ENCODE results near the gene P2RY8.
"Not testable (repeated sequence)": the region's sequence is repeated elsewhere in the genome, so short reads cannot be mapped to it uniquely, and the experiment has no call there.

P2RY8 gene

DNA sequence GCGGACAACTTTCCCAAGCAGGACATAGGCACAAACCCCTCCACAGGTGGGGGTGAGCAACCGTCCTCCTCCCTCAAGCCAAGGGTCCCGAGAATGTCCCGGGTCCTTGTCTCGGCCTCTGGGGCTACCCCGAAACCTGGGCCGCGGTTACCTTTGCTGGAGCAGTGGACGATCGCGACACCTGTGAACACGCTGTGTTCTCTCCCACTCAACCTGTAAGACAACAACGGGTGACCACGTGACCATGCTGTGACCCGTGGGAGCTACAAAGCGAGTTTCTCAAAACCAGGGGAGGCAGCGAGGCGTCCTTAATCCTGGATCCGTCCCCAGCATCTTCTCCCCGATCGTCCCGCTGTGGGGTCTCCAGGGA is 102.1 kb downstream of the P2RY8 start:
- peaks cover 0 to 8% (median 0%) of the 10 kb centered on the region in 5 experiments for H3K9me3 ChIP-seq (ENCODE audit: control extremely low read depth in 1 of 5, control insufficient read depth in 4 of 5, insufficient read depth in 2 of 5, low read depth in 1 of 5, low read length in 4 of 5)
- CTCF ChIA-PET = no interaction called here
- no peak overlapping the region for H3K27ac ChIP-seq (ENCODE audit: insufficient read depth in 1 of 2, low read depth in 1 of 2, low read length in 2 of 2, poor library complexity in 1 of 2, severe bottlenecking in 2 of 2)
- H3K36me3 ChIP-seq (ENCODE audit: control insufficient read depth in 4 of 4, insufficient read depth in 4 of 4, low read length in 3 of 4) = peaks cover 11 to 65% (median 37%) of the 10 kb centered on the region in 4 experiments
- no peak for DNase-seq
- no peaks in the 10 kb centered on the region for H3K27me3 ChIP-seq (replicated peaks in 2 of 5; ENCODE audit: control insufficient read depth in 4 of 5, insufficient read depth in 5 of 5, low read length in 4 of 5)
- no peak overlapping the region for H3K4me3 ChIP-seq (ENCODE audit: control insufficient read depth in 1 of 7, extremely low read depth in 1 of 7, insufficient read depth in 4 of 7, low read depth in 2 of 7, low read length in 6 of 7)
- 95% methylated on average over 22 of the region's 22 CpGs for WGBS (ENCODE audit: insufficient coverage)
- POLR2A ChIA-PET = no interaction called here
- no peaks in the 10 kb centered on the region for H3K4me1 ChIP-seq (ENCODE audit: control extremely low read depth in 1 of 4, control insufficient read depth in 4 of 4, insufficient read depth in 4 of 4, low read length in 3 of 4)

- peaks cover 9 to 58% (median 34%) of the 10 kb centered on the region in 4 experiments for H3K36me3 ChIP-seq (ENCODE audit: control insufficient read depth in 4 of 4, insufficient read depth in 4 of 4, low read length in 3 of 4)
These were observed 103.2 kb downstream of the P2RY8 start for GRCh38 chrX:1433646-1434357.

DNA sequence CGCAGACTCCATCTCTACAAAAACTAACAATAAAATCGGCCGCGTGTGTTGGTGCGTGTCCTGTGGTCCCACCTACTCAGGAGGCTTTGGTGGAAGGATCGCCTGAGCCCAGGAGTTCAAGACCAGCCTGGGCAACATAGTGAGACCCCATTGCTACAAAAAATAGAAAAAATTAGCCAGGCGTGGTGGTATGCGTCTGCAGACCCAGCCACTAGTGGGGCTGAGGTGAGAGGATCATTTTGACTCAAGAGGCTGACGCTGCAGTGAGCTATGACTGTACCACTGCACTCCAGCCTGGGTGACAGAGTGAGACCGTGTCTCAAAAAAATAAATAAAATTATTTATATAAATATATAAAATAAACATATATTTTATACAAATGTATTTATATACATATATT is 106.5 kb downstream of the P2RY8 start:
- H3K4me3 ChIP-seq (ENCODE audit: control insufficient read depth in 1 of 7, extremely low read depth in 1 of 7, insufficient read depth in 4 of 7, low read depth in 2 of 7, low read length in 6 of 7) = no peak overlapping the region
- peak in 2 of 3 donors; percentile 39 to 49 for DNase-seq
- H3K9me3 ChIP-seq (ENCODE audit: control extremely low read depth in 1 of 5, control insufficient read depth in 4 of 5, insufficient read depth in 2 of 5, low read depth in 1 of 5, low read length in 4 of 5) = peaks cover 0 to 7% (median 0%) of the 10 kb centered on the region in 5 experiments
- H3K36me3 ChIP-seq (ENCODE audit: control insufficient read depth in 4 of 4, insufficient read depth in 4 of 4, low read length in 3 of 4) = peaks cover 6 to 54% (median 36%) of the 10 kb centered on the region in 4 experiments
- CTCF ChIA-PET = no interaction called here
- POLR2A ChIA-PET = no interaction called here
- H3K27me3 ChIP-seq (replicated peaks in 2 of 5; ENCODE audit: control insufficient read depth in 4 of 5, insufficient read depth in 5 of 5, low read length in 4 of 5) = no peaks in the 10 kb centered on the region
- 98% methylated on average over 5 of the region's 10 CpGs for WGBS (ENCODE audit: insufficient coverage)
- H3K4me1 ChIP-seq (ENCODE audit: control extremely low read depth in 1 of 4, control insufficient read depth in 4 of 4, insufficient read depth in 4 of 4, low read length in 3 of 4) = no peaks in the 10 kb centered on the region
- no peak overlapping the region for H3K27ac ChIP-seq (ENCODE audit: insufficient read depth in 1 of 2, low read depth in 1 of 2, low read length in 2 of 2, poor library complexity in 1 of 2, severe bottlenecking in 2 of 2)

More at GRCh38 chrX:1433646-1434357, 103.2 kb downstream of the P2RY8 start:
- CTCF ChIA-PET = no interaction called here
- Histone ChIP-seq H3K9me3 (ENCODE audit: control extremely low read depth in 1 of 5, control insufficient read depth in 4 of 5, insufficient read depth in 2 of 5, low read depth in 1 of 5, low read length in 4 of 5) (peaks cover 0 to 3% (median 0%) of the 10 kb centered on the region in 5 experiments), H3K4me3 (ENCODE audit: control insufficient read depth in 1 of 7, extremely low read depth in 1 of 7, insufficient read depth in 4 of 7, low read depth in 2 of 7, low read length in 6 of 7) (no peak overlapping the region), H3K27me3 (replicated peaks in 2 of 5; ENCODE audit: control insufficient read depth in 4 of 5, insufficient read depth in 5 of 5, low read length in 4 of 5) (no peaks in the 10 kb centered on the region), H3K4me1 (ENCODE audit: control extremely low read depth in 1 of 4, control insufficient read depth in 4 of 4, insufficient read depth in 4 of 4, low read length in 3 of 4) (no peaks in the 10 kb centered on the region), H3K27ac (ENCODE audit: insufficient read depth in 1 of 2, low read depth in 1 of 2, low read length in 2 of 2, poor library complexity in 1 of 2, severe bottlenecking in 2 of 2) (no peak overlapping the region)
- no peak for DNase-seq
- 97% methylated on average over 14 of the region's 19 CpGs for WGBS (ENCODE audit: insufficient coverage)
- POLR2A ChIA-PET = no interaction called here

GRCh38 chrX:1427756-1428155 is 109.2 kb downstream of the P2RY8 start:
- no peak overlapping the region for H3K4me3 ChIP-seq (ENCODE audit: control insufficient read depth in 1 of 7, extremely low read depth in 1 of 7, insufficient read depth in 4 of 7, low read depth in 2 of 7, low read length in 6 of 7)
- no peaks in the 10 kb centered on the region for H3K27me3 ChIP-seq (replicated peaks in 2 of 5; ENCODE audit: control insufficient read depth in 4 of 5, insufficient read depth in 5 of 5, low read length in 4 of 5)
- H3K27ac ChIP-seq (ENCODE audit: insufficient read depth in 1 of 2, low read depth in 1 of 2, low read length in 2 of 2, poor library complexity in 1 of 2, severe bottlenecking in 2 of 2) = no peak overlapping the region
- no peaks in the 10 kb centered on the region for H3K4me1 ChIP-seq (ENCODE audit: control extremely low read depth in 1 of 4, control insufficient read depth in 4 of 4, insufficient read depth in 4 of 4, low read length in 3 of 4)
- CTCF ChIA-PET = no interaction called here
- POLR2A ChIA-PET = no interaction called here
- peaks cover under 1 to 20% (median 11%) of the 10 kb centered on the region in 5 experiments for H3K9me3 ChIP-seq (ENCODE audit: control extremely low read depth in 1 of 5, control insufficient read depth in 4 of 5, insufficient read depth in 2 of 5, low read depth in 1 of 5, low read length in 4 of 5)
- peaks cover 9 to 60% (median 38%) of the 10 kb centered on the region in 4 experiments for H3K36me3 ChIP-seq (ENCODE audit: control insufficient read depth in 4 of 4, insufficient read depth in 4 of 4, low read length in 3 of 4)
- no peak for DNase-seq
- WGBS (ENCODE audit: insufficient coverage) = 98% methylated on average over 27 of the region's 32 CpGs

DNA sequence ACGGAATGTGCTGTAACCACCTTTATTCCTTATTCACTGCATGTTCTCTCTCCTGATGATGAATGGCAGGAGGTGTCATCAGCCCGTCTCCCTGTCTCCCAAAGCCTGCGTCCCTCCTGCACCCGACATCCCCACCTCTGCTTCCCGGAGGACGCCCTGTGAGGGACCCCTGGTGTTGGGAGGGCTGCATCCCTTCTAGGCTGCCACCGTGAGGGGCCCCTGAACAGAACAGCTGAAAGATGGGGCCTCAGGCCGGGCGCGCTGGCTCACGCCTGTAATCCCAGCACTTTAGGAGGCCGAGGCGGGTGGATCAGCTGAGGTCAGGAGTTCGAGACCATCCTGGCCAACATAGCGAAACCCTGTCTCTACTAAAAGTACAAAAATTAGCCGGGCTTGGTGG is 110.7 kb downstream of the P2RY8 start:
- Histone ChIP-seq H3K36me3 (ENCODE audit: control insufficient read depth in 4 of 4, insufficient read depth in 4 of 4, low read length in 3 of 4) (peaks cover 15 to 66% (median 48%) of the 10 kb centered on the region in 4 experiments), H3K9me3 (ENCODE audit: control extremely low read depth in 1 of 5, control insufficient read depth in 4 of 5, insufficient read depth in 2 of 5, low read depth in 1 of 5, low read length in 4 of 5) (peaks cover 2 to 34% (median 25%) of the 10 kb centered on the region in 5 experiments)
- H3K4me3 ChIP-seq (ENCODE audit: control insufficient read depth in 1 of 7, extremely low read depth in 1 of 7, insufficient read depth in 4 of 7, low read depth in 2 of 7, low read length in 6 of 7); H3K27me3 ChIP-seq (replicated peaks in 2 of 5; ENCODE audit: control insufficient read depth in 4 of 5, insufficient read depth in 5 of 5, low read length in 4 of 5); H3K4me1 ChIP-seq (ENCODE audit: control extremely low read depth in 1 of 4, control insufficient read depth in 4 of 4, insufficient read depth in 4 of 4, low read length in 3 of 4); CTCF ChIA-PET; DNase-seq; POLR2A ChIA-PET; H3K27ac ChIP-seq (ENCODE audit: insufficient read depth in 1 of 2, low read depth in 1 of 2, low read length in 2 of 2, poor library complexity in 1 of 2, severe bottlenecking in 2 of 2): not testable (repeated sequence)
- 98% methylated on average over 10 of the region's 16 CpGs for WGBS (ENCODE audit: insufficient coverage)

GRCh38 chrX:1425381-1425780 is 111.6 kb downstream of the P2RY8 start:
- no peaks in the 10 kb centered on the region for H3K27me3 ChIP-seq (replicated peaks in 2 of 5; ENCODE audit: control insufficient read depth in 4 of 5, insufficient read depth in 5 of 5, low read length in 4 of 5)
- H3K27ac ChIP-seq (ENCODE audit: insufficient read depth in 1 of 2, low read depth in 1 of 2, low read length in 2 of 2, poor library complexity in 1 of 2, severe bottlenecking in 2 of 2) = no peak overlapping the region
- H3K4me1 ChIP-seq (ENCODE audit: control extremely low read depth in 1 of 4, control insufficient read depth in 4 of 4, insufficient read depth in 4 of 4, low read length in 3 of 4) = no peaks in the 10 kb centered on the region
- H3K4me3 ChIP-seq (ENCODE audit: control insufficient read depth in 1 of 7, extremely low read depth in 1 of 7, insufficient read depth in 4 of 7, low read depth in 2 of 7, low read length in 6 of 7) = no peak overlapping the region
- DNase-seq = no peak
- WGBS (ENCODE audit: insufficient coverage) = 98% methylated on average over 10 of the region's 10 CpGs
- H3K36me3 ChIP-seq (ENCODE audit: control insufficient read depth in 4 of 4, insufficient read depth in 4 of 4, low read length in 3 of 4) = peaks cover 16 to 73% (median 52%) of the 10 kb centered on the region in 4 experiments
- peaks cover 2 to 36% (median 27%) of the 10 kb centered on the region in 5 experiments for H3K9me3 ChIP-seq (ENCODE audit: control extremely low read depth in 1 of 5, control insufficient read depth in 4 of 5, insufficient read depth in 2 of 5, low read depth in 1 of 5, low read length in 4 of 5)
- POLR2A ChIA-PET = no interaction called here
- CTCF ChIA-PET = no interaction called here

DNA sequence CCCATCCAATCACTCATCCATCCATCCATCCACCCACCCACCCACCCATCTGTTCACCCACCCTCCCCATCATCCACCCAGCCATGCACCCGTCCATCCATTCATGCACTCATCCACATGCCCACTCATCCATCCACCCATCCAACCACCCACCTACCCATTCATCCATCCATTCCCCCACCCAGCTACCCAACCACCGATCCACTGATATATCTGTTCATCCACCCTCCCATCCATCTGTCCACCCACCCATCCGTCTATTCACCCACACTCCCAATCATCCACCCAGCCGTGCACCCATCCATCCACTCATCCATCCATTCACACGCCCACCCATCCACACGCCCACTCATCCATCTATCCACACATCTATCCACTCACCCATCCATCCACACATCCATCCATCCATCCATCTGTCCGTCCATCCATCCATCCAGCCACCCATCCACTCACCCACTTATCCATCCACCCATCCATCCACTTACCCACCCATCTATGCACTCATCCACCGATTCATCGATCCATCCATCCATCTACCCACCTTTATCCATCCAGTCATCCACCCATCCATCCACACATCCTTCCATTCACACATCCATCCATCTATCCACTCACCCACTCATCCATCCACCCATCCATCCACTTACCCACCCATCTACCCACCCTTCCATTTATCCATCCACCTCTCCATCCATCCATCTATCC is 112.7 kb downstream of the P2RY8 start:
- POLR2A ChIA-PET = no interaction called here
- Histone ChIP-seq H3K4me1 (ENCODE audit: control extremely low read depth in 1 of 4, control insufficient read depth in 4 of 4, insufficient read depth in 4 of 4, low read length in 3 of 4) (no peaks in the 10 kb centered on the region), H3K4me3 (ENCODE audit: control insufficient read depth in 1 of 7, extremely low read depth in 1 of 7, insufficient read depth in 4 of 7, low read depth in 2 of 7, low read length in 6 of 7) (no peak overlapping the region), H3K36me3 (ENCODE audit: control insufficient read depth in 4 of 4, insufficient read depth in 4 of 4, low read length in 3 of 4) (peaks cover 16 to 75% (median 55%) of the 10 kb centered on the region in 4 experiments), H3K9me3 (ENCODE audit: control extremely low read depth in 1 of 5, control insufficient read depth in 4 of 5, insufficient read depth in 2 of 5, low read depth in 1 of 5, low read length in 4 of 5) (peaks cover 2 to 36% (median 27%) of the 10 kb centered on the region in 5 experiments), H3K27ac (ENCODE audit: insufficient read depth in 1 of 2, low read depth in 1 of 2, low read length in 2 of 2, poor library complexity in 1 of 2, severe bottlenecking in 2 of 2) (no peak overlapping the region), H3K27me3 (replicated peaks in 2 of 5; ENCODE audit: control insufficient read depth in 4 of 5, insufficient read depth in 5 of 5, low read length in 4 of 5) (no peaks in the 10 kb centered on the region)
- WGBS (ENCODE audit: insufficient coverage) = 99% methylated on average over 9 of the region's 9 CpGs
- CTCF ChIA-PET = no interaction called here
- no peak for DNase-seq
